Panc1 (cell line): ENCODE results near the gene IKBKG. TPM values are rescaled to one million over a fixed set of nuclear protein-coding genes. Genes with fewer than 3 reads are reported as not detected.

Experiments used
- ATAC-seq: fragments of 200-7000 bp; cut with Tn5 transposase; 2 replicates; pipeline ENCODE4 v1.9.1; 2020; ENCODE audit warnings: mild to moderate bottlenecking, moderate library complexity
- BruUV-seq: library from RNA; stranded (reverse); fragments of 400-500 nt; replicated peaks from 2 replicates; lab custom pipeline; 2021; lab: Mats Ljungman, UMichigan
- CTCF ChIA-PET: fragments of 300-600 bp; sonication (Branson Sonifier 250); formaldehyde crosslinking; loops from one replicate; lab custom pipeline; 2022; ENCODE audit warnings: antibody characterized with exemption; lab: Charles Lee
- POLR2A ChIA-PET: fragments of 300-600 bp; sonication (Branson Sonifier 250); formaldehyde crosslinking; loops from one replicate; lab custom pipeline; 2022; ENCODE audit warnings: antibody characterized with exemption; lab: Charles Lee
- DNase-seq: peaks from one replicate; pipeline ENCODE4 v3.0.0-alpha.2; 2010; ENCODE audit warnings: low read depth, low spot score
- H3K27ac ChIP-seq: 2 replicates; pipeline ENCODE4 v1.5.1; 2011; ENCODE audit warnings: mild to moderate bottlenecking, low read length, inconsistent platforms
- H3K27me3 ChIP-seq: fragments of 200-500 bp; sonication (Bioruptor generic); 2 replicates; pipeline ENCODE4 v1.6.0; 2014; ENCODE audit warnings: low read length, inconsistent platforms; ENCODE audit not compliant: control insufficient read depth, insufficient read depth
- H3K36me3 ChIP-seq: fragments of 200-500 bp; sonication (Bioruptor generic); 2 replicates; pipeline ENCODE4 v1.5.1; 2014; ENCODE audit warnings: inconsistent platforms, mild to moderate bottlenecking, low read length, moderate library complexity; ENCODE audit not compliant: control insufficient read depth, insufficient read depth
- H3K4me1 ChIP-seq: 2 replicates; pipeline ENCODE4 v1.5.1; 2011; ENCODE audit warnings: inconsistent platforms, mild to moderate bottlenecking, low read length, moderate library complexity; ENCODE audit not compliant: control insufficient read depth, insufficient read depth
- H3K4me3 ChIP-seq, 2 experiments: 2 replicates each; pipeline ENCODE4 v1.5.1; 2011 to 2012; ENCODE audit warnings: low read depth in 2 of 2, low read length in 2 of 2, mild to moderate bottlenecking in 2 of 2, inconsistent platforms in 1 of 2, moderate library complexity in 1 of 2
- H3K9me3 ChIP-seq: fragments of 200-500 bp; sonication (Bioruptor generic); 2 replicates; pipeline ENCODE4 v1.5.1; 2014; ENCODE audit warnings: low read depth, mild to moderate bottlenecking, inconsistent platforms, low read length, moderate library complexity; ENCODE audit not compliant: control insufficient read depth, insufficient read depth
- CTCF ChIP-seq: fragments of 450-650 bp; IDR thresholded peaks from 2 replicates; pipeline ENCODE4 v1.5.1; 2017; ENCODE audit warnings: mild to moderate bottlenecking
- POLR2AphosphoS5 ChIP-seq: IDR thresholded peaks from 2 replicates; pipeline ENCODE4 v1.6.1; 2012; ENCODE audit warnings: mild to moderate bottlenecking, low read depth, low read length, moderate library complexity
- SIN3A ChIP-seq: IDR thresholded peaks from 2 replicates; pipeline ENCODE4 v1.6.1; 2012; ENCODE audit warnings: low read depth, mild to moderate bottlenecking, low read length, moderate library complexity, borderline replicate concordance; ENCODE audit not compliant: insufficient read depth
- TCF7L2 ChIP-seq: IDR thresholded peaks from 2 replicates; pipeline ENCODE4 v1.6.1; 2011; ENCODE audit warnings: mild to moderate bottlenecking, low read depth, low read length, inconsistent platforms
- in situ Hi-C: cut with HindIII; loops from 2 replicates; pipeline ENCODE4 v1.10.0; 2016; ENCODE audit warnings: low sequenced_read_pairs, low pct_unique_long_range_greater_than_20kb
- intact Hi-C: fragments of 100-400 bp; cut with micrococcal nuclease; formaldehyde crosslinking; loops from one replicate; pipeline ENCODE4 v1.10.0; 2022; ENCODE audit not compliant: unreplicated experiment
- total RNA-seq: library from RNA; stranded (reverse); gene quantifications from one replicate; pipeline ENCODE4 v1.2.1, GENCODE V29; 2021; ENCODE audit not compliant: unreplicated experiment
- TF ChIP-seq, protein P1 (sequence below), 2 experiments: IDR thresholded peaks; 2 replicates each; pipeline ENCODE4 v1.6.1; 2011 to 2012; ENCODE audit warnings: low read depth in 2 of 2, control low read depth in 1 of 2, low read length in 1 of 2, mild to moderate bottlenecking in 1 of 2, moderate library complexity in 1 of 2; ENCODE audit not compliant: insufficient read depth in 1 of 2

Gene IKBKG
- total RNA-seq, 1 experiment from 2014 or later: 76.3 TPM

DNA sequence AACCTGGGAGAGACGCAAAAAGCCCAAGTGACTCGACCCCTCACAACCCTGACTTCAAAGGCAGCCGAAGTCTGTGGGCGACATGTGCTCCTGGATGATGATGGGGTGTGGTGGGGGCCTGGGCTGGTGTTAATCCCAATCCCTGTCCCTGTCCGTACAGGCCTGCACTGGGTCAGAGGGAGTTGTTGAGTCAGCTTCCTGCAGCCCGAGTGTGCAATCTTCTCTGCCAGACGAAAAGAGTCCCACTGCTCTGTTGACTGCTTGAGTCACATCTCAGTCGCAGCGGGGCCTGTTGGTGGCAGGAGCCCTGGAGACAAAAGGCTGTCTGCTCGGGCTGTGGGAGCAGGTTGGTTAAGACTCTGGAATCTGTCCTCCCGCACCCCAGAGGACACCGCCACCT, 41.7 kb upstream of the IKBKG start:
- no peaks in the 10 kb centered on the region for H3K9me3 ChIP-seq
- H3K27ac ChIP-seq: no peak overlapping the region
- H3K4me1 ChIP-seq: no peaks in the 10 kb centered on the region
- ChIA-PET CTCF (no interaction called here), POLR2A (no interaction called here)
- TF ChIP-seq POLR2AphosphoS5: no peak
- TF ChIP-seq, protein P1, sequence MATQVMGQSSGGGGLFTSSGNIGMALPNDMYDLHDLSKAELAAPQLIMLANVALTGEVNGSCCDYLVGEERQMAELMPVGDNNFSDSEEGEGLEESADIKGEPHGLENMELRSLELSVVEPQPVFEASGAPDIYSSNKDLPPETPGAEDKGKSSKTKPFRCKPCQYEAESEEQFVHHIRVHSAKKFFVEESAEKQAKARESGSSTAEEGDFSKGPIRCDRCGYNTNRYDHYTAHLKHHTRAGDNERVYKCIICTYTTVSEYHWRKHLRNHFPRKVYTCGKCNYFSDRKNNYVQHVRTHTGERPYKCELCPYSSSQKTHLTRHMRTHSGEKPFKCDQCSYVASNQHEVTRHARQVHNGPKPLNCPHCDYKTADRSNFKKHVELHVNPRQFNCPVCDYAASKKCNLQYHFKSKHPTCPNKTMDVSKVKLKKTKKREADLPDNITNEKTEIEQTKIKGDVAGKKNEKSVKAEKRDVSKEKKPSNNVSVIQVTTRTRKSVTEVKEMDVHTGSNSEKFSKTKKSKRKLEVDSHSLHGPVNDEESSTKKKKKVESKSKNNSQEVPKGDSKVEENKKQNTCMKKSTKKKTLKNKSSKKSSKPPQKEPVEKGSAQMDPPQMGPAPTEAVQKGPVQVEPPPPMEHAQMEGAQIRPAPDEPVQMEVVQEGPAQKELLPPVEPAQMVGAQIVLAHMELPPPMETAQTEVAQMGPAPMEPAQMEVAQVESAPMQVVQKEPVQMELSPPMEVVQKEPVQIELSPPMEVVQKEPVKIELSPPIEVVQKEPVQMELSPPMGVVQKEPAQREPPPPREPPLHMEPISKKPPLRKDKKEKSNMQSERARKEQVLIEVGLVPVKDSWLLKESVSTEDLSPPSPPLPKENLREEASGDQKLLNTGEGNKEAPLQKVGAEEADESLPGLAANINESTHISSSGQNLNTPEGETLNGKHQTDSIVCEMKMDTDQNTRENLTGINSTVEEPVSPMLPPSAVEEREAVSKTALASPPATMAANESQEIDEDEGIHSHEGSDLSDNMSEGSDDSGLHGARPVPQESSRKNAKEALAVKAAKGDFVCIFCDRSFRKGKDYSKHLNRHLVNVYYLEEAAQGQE (IDR thresholded peaks at IDR 0.05; ENCODE audit: insufficient read depth in 1 of 2, low read depth in 2 of 2, low read length in 1 of 2): no peak
- no peak for TF ChIP-seq SIN3A
- no peak for TF ChIP-seq TCF7L2
- TF ChIP-seq CTCF: no peak
- intact Hi-C loops (no loop called here), in situ Hi-C loops (no loop called here)
- no peaks in the 10 kb centered on the region for H3K27me3 ChIP-seq
- DNase-seq (no peak), ATAC-seq (peak; percentile 83)
- BruUV-seq: no TSS peak
- no peaks in the 10 kb centered on the region for H3K36me3 ChIP-seq
- no peak overlapping the region for H3K4me3 ChIP-seq

- in situ Hi-C loops (no loop called here), intact Hi-C loops (no loop called here)
- no peak overlapping the region for H3K27ac ChIP-seq
- ATAC-seq: peak; percentile 19; the same call in 1 of the 2 replicates
- no peaks in the 10 kb centered on the region for H3K36me3 ChIP-seq
- H3K9me3 ChIP-seq: no peaks in the 10 kb centered on the region
- TSS peak; percentile 50 for BruUV-seq
- ChIA-PET CTCF (no interaction called here), POLR2A (no interaction called here)
- no peaks in the 10 kb centered on the region for H3K4me1 ChIP-seq
- no peak overlapping the region for H3K4me3 ChIP-seq
- no peak for DNase-seq
- no peaks in the 10 kb centered on the region for H3K27me3 ChIP-seq
- no peak for TF ChIP-seq CTCF
- TF ChIP-seq POLR2AphosphoS5: 0 out of 2 replicates have a peak, but pooled peaks have one; percentile 18
- TF ChIP-seq TCF7L2: no peak
- TF ChIP-seq, protein P1 (IDR thresholded peaks at IDR 0.05; ENCODE audit: insufficient read depth in 1 of 2, low read depth in 2 of 2, low read length in 1 of 2): no peak
- no peak for TF ChIP-seq SIN3A
Measured at GRCh38 chrX:154506483-154507332, 40.7 kb upstream of the IKBKG start.
